ENCODE data around the gene HNRNPA2B1.

HNRNPA2B1 gene

GRCh38 chr7:26168458-26169023, 32.0 kb downstream of the HNRNPA2B1 start:
- peaks cover 14% of the 10 kb centered on the region for H3K4me1 ChIP-seq (ENCODE audit: control insufficient read depth, low read length)
- H3K9me3 ChIP-seq (ENCODE audit: control insufficient read depth, insufficient read depth, low read length) = no peaks in the 10 kb centered on the region
- no peaks in the 10 kb centered on the region for H4K20me1 ChIP-seq (ENCODE audit: control insufficient read depth, insufficient read depth, low read depth, low read length)
- no peaks in the 10 kb centered on the region for H3K9me2 ChIP-seq (replicated peaks; ENCODE audit: control insufficient read depth, low read length)
- no peaks in the 10 kb centered on the region for H3K27me3 ChIP-seq (ENCODE audit: control insufficient read depth, low read length)
- H3K4me2 ChIP-seq (ENCODE audit: low read length) = no peak overlapping the region
- TF ChIP-seq EZH2phosphoT487 (IDR thresholded peaks at IDR 0.05; ENCODE audit: borderline replicate concordance, low read length) = no peak
- TF ChIP-seq CTCF (IDR thresholded peaks at IDR 0.05; ENCODE audit: low read depth, low read length, poor library complexity, severe bottlenecking) = no peak
- peaks cover 54% of the 10 kb centered on the region for H3K79me2 ChIP-seq (ENCODE audit: control insufficient read depth, low read length)
- no peak overlapping the region for H3K27ac ChIP-seq (ENCODE audit: low read depth, low read length)
- peaks cover 10% of the 10 kb centered on the region; the same call in 1 of the 2 replicates for H3K36me3 ChIP-seq (ENCODE audit: control insufficient read depth, low read length)
- no peaks in the 10 kb centered on the region for H3F3A ChIP-seq (ENCODE audit: control insufficient read depth, insufficient read depth)
- no peak overlapping the region for H3K4me3 ChIP-seq (ENCODE audit: low read length)

- TF ChIP-seq CTCF (IDR thresholded peaks at IDR 0.05; ENCODE audit: low read depth, low read length, poor library complexity, severe bottlenecking) (no peak), EZH2phosphoT487 (IDR thresholded peaks at IDR 0.05; ENCODE audit: borderline replicate concordance, low read length) (no peak)
- Histone ChIP-seq H3K27me3 (ENCODE audit: control insufficient read depth, low read length) (no peaks in the 10 kb centered on the region), H4K20me1 (ENCODE audit: control insufficient read depth, insufficient read depth, low read depth, low read length) (no peaks in the 10 kb centered on the region), H3K9me2 (replicated peaks; ENCODE audit: control insufficient read depth, low read length) (no peaks in the 10 kb centered on the region), H3K4me2 (ENCODE audit: low read length) (0 out of 2 replicates have a peak overlapping the region, but pooled peaks have one; percentile 3), H3K36me3 (ENCODE audit: control insufficient read depth, low read length) (peaks cover 10% of the 10 kb centered on the region; the same call in 1 of the 2 replicates), H3K79me2 (ENCODE audit: control insufficient read depth, low read length) (peaks cover 61% of the 10 kb centered on the region), H3K9me3 (ENCODE audit: control insufficient read depth, insufficient read depth, low read length) (no peaks in the 10 kb centered on the region), H3K4me3 (ENCODE audit: low read length) (no peak overlapping the region), H3K27ac (ENCODE audit: low read depth, low read length) (no peak overlapping the region), H3K4me1 (ENCODE audit: control insufficient read depth, low read length) (peaks cover 14% of the 10 kb centered on the region), H3F3A (ENCODE audit: control insufficient read depth, insufficient read depth) (no peaks in the 10 kb centered on the region)
These were observed 33.1 kb downstream of the HNRNPA2B1 start for GRCh38 chr7:26167303-26167934.

- Histone ChIP-seq H3K4me3 (ENCODE audit: low read length) (no peak overlapping the region), H3K9me3 (ENCODE audit: control insufficient read depth, insufficient read depth, low read length) (no peaks in the 10 kb centered on the region), H3K79me2 (ENCODE audit: control insufficient read depth, low read length) (peaks cover 62% of the 10 kb centered on the region), H4K20me1 (ENCODE audit: control insufficient read depth, insufficient read depth, low read depth, low read length) (no peaks in the 10 kb centered on the region), H3F3A (ENCODE audit: control insufficient read depth, insufficient read depth) (no peaks in the 10 kb centered on the region), H3K9me2 (replicated peaks; ENCODE audit: control insufficient read depth, low read length) (no peaks in the 10 kb centered on the region), H3K27ac (ENCODE audit: low read depth, low read length) (no peak overlapping the region), H3K4me1 (ENCODE audit: control insufficient read depth, low read length) (peaks cover 14% of the 10 kb centered on the region), H3K36me3 (ENCODE audit: control insufficient read depth, low read length) (peaks cover 10% of the 10 kb centered on the region; the same call in 1 of the 2 replicates), H3K27me3 (ENCODE audit: control insufficient read depth, low read length) (no peaks in the 10 kb centered on the region), H3K4me2 (ENCODE audit: low read length) (0 out of 2 replicates have a peak overlapping the region, but pooled peaks have one; percentile 3)
- no peak for TF ChIP-seq EZH2phosphoT487 (IDR thresholded peaks at IDR 0.05; ENCODE audit: borderline replicate concordance, low read length)
- no peak for TF ChIP-seq CTCF (IDR thresholded peaks at IDR 0.05; ENCODE audit: low read depth, low read length, poor library complexity, severe bottlenecking)
These were observed 33.8 kb downstream of the HNRNPA2B1 start for GRCh38 chr7:26166684-26167266.

All from DOHH2 (cell line).